IPS-18a (cell line): ENCODE data around the gene PTPRN2.

ENCODE experiments used
- H3K27ac ChIP-seq: one replicate; pipeline ENCODE4 v1.5.1; 2013; ENCODE audit warnings: low read length
- H3K27me3 ChIP-seq: one replicate; pipeline ENCODE4 v1.6.1; 2013; ENCODE audit warnings: mild to moderate bottlenecking, low read length; ENCODE audit not compliant: control insufficient read depth, insufficient read depth
- H3K36me3 ChIP-seq: one replicate; pipeline ENCODE4 v1.6.1; 2013; ENCODE audit warnings: low read depth, low read length; ENCODE audit not compliant: control insufficient read depth
- H3K4me1 ChIP-seq: one replicate; pipeline ENCODE4 v1.6.1; 2013; ENCODE audit warnings: low read depth, low read length; ENCODE audit not compliant: control insufficient read depth
- H3K4me3 ChIP-seq: one replicate; pipeline ENCODE4 v1.5.1; 2013; ENCODE audit warnings: low read length
- H3K9ac ChIP-seq: one replicate; pipeline ENCODE4 v1.6.1; 2013; ENCODE audit warnings: mild to moderate bottlenecking, low read length, moderate library complexity
- H3K9me3 ChIP-seq: one replicate; pipeline ENCODE4 v1.6.1; 2013; ENCODE audit warnings: low read depth, low read length; ENCODE audit not compliant: control insufficient read depth

The PTPRN2 gene

DNA sequence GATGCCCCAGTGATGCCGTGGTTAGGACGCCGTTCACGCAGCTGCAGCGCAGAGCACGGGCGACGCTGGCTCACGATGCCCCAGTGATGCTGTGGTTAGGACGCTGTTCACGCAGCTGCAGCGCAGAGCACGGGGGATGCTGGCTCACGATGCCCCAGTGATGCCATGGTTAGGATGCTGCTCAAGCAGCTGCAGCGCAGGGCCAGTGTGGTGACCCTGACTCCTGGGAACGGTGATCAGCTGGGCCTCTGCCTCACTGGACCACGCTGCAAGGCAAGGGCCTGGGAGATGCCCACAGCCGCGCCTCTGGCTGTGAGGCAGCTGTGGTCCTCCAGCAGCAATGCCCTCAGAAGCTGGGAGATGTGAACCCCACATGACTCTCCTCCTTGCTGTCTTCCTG, 970.2 kb downstream of the PTPRN2 start:
- no peaks in the 10 kb centered on the region for H3K27me3 ChIP-seq
- H3K27ac ChIP-seq: no peak overlapping the region

DNA sequence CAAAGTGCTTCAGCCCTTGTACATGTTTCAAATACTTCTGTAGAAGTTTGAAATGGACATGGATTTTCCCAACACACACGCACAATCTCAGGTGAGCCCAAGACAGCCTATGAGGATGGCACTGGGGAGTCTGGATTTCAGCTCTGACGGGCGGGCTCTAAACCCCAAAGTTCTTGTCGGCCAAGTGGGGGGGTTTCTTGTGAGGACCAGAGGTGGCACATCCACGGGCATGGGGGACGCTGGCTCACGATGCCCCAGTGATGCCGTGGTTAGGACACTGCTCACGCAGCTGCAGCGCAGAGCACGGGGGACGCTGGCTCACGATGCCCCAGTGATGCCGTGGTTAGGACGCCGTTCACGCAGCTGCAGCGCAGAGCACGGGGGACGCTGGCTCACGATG, 970.7 kb downstream of the PTPRN2 start:
- H3K27me3 ChIP-seq: no peaks in the 10 kb centered on the region

More for the DNA sequence above, 970.2 kb downstream of the PTPRN2 start:
- no peaks in the 10 kb centered on the region for H3K9me3 ChIP-seq
- no peaks in the 10 kb centered on the region for H3K4me1 ChIP-seq
- H3K4me3 ChIP-seq: no peak overlapping the region
- H3K36me3 ChIP-seq: no peaks in the 10 kb centered on the region
- no peak overlapping the region for H3K9ac ChIP-seq

DNA sequence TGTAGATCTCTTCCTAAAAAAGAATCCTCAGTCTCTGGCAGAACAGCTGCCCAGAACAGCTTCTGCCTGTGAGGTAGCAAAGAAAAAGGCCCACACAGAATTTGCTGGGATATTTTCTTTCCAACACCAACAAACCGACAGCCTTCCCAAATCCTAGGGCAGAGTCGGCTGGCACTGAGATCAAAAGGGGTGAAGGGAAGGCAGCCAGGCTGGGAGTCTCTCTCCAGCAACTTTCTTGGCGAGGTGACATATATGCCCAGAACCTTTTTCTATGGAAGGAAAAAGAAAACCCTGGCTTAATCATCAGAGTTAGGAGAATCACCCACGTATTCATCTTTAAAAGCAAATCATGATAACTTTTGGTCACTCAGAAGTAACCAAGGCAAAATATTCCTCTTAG, 971.2 kb downstream of the PTPRN2 start:
- Histone ChIP-seq H3K36me3 (no peaks in the 10 kb centered on the region), H3K9ac (no peak overlapping the region), H3K27ac (no peak overlapping the region), H3K4me3 (no peak overlapping the region), H3K27me3 (no peaks in the 10 kb centered on the region), H3K9me3 (no peaks in the 10 kb centered on the region), H3K4me1 (no peaks in the 10 kb centered on the region)

More for the DNA sequence above, 970.7 kb downstream of the PTPRN2 start:
- Histone ChIP-seq H3K4me3 (no peak overlapping the region), H3K9me3 (no peaks in the 10 kb centered on the region), H3K27ac (no peak overlapping the region), H3K4me1 (no peaks in the 10 kb centered on the region), H3K36me3 (no peaks in the 10 kb centered on the region), H3K9ac (no peak overlapping the region)

DNA sequence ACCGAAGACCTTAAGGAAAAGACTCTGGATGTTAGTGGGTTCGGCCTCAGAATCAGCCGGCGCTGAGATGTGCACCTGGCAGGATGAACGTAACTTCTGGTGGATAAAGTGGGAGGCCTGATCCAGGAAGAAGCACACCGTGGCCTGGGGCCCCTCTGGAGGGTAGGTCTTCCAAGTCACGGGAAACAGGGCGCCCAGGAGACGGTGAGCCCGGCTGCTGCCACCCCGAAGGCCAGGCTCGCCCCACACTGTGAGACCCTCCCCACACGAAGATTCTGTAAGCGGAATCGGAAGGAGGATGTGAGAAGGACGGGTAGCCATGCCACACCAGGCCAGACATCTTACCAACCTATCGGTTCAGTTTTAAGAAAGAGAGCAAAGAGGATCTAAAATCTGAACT, 971.8 kb downstream of the PTPRN2 start:
- H3K27ac ChIP-seq: no peak overlapping the region
- H3K9ac ChIP-seq: no peak overlapping the region
- no peaks in the 10 kb centered on the region for H3K4me1 ChIP-seq
- H3K36me3 ChIP-seq: no peaks in the 10 kb centered on the region
- H3K9me3 ChIP-seq: no peaks in the 10 kb centered on the region
- no peaks in the 10 kb centered on the region for H3K27me3 ChIP-seq
- H3K4me3 ChIP-seq: no peak overlapping the region

DNA sequence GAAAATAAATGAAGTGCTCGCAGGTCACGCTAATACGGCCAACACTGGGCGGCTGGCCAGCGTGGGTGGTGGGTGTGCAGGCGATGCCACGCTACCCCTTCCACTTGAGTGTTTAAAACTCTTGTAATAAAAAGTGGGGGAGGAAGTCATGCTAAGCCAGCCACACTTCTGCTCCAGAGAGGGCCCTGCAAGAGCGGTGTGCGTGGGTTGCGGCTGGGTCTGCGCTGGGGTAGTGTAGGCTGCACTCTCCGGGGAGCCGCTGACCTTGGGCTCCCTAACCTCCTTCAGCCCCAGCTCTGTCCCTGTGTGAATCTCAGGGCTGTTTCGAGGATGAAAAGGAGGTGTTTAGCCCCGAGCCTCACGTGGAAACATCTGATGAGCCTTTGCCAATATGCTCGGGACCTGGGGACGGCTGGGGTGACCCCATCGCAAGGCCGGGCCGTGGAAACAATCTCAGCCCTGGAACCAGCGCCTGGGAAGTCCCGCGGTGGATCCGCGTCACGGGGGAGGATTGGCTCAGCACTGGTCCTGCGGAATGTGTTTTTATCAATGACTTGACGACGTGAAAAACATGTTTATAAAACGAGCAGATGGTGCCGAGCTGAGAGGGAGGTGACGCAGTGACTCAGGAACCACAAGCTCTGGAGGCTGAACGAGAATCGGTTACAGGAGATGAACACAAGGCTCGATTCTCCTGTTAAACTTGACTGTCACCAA, 972.4 kb downstream of the PTPRN2 start:
- Histone ChIP-seq H3K9ac (no peak overlapping the region), H3K27me3 (no peaks in the 10 kb centered on the region), H3K4me1 (no peaks in the 10 kb centered on the region), H3K4me3 (no peak overlapping the region), H3K9me3 (no peaks in the 10 kb centered on the region), H3K36me3 (no peaks in the 10 kb centered on the region), H3K27ac (no peak overlapping the region)

DNA sequence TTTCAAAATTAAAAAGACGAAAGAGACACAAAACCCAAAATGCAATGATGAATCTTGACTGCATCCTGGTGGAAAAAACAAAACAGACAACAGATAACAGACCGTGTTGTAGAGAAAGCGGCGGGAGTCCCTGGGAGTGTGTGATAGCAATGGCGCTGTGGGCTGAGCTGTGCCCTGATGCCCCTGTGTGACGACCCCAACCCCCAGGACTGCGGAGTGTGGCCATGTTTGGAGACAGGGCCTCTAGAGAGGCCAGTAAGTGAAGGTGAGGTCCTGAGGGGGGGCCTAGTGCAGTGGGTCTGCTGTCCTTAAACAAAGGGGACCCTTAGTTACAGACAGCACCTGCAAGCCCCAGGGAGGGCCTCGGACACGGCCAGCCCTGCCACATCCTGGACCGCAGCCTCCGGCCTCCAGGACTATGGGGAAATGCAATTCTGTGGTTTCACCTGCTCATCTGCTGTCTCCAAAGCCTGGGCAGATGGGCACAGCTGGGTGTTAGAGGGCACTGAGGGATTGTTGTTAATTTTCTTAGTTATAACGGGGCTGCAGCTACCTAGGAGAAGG, 973.1 kb downstream of the PTPRN2 start:
- Histone ChIP-seq H3K27ac (no peak overlapping the region), H3K27me3 (no peaks in the 10 kb centered on the region), H3K4me1 (no peaks in the 10 kb centered on the region), H3K9ac (no peak overlapping the region), H3K4me3 (no peak overlapping the region), H3K9me3 (no peaks in the 10 kb centered on the region), H3K36me3 (no peaks in the 10 kb centered on the region)

DNA sequence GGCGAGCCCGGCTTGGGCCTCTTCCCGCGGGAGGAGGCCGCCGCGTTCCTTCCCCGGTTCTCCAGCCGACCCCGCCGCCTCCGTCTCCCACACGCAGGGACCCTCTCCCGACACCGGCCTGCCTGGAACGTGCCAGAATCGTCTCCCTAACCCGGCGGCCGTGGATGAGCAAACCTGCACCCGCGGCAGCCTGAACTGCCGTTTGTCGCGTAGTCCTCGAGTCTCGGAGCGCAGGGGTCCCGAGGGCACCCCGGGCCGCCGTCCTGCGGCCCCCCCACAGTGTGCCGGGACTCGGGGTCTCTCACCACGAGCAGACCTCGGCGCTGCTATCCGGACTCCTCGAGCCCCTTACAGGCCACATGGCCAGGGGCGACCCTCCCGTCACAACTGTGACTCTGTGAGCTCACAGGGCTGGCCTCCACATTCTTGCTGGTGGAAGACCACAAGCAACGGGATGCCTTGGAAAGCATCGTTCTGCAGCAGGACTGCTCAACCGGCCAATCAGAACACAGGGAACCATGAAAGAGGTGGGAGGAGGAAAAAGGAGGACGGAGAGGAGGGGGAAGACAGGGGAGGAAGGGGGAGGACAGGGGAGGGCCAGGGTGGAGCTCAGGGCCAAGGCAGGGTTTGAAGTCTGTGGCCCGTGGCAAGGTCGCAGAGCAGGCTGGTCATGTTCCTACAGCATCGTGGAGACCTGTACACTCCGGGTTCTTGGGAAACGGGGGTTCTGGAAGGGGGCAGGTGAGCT, 973.9 kb downstream of the PTPRN2 start:
- H3K4me3 ChIP-seq: no peak overlapping the region

DNA sequence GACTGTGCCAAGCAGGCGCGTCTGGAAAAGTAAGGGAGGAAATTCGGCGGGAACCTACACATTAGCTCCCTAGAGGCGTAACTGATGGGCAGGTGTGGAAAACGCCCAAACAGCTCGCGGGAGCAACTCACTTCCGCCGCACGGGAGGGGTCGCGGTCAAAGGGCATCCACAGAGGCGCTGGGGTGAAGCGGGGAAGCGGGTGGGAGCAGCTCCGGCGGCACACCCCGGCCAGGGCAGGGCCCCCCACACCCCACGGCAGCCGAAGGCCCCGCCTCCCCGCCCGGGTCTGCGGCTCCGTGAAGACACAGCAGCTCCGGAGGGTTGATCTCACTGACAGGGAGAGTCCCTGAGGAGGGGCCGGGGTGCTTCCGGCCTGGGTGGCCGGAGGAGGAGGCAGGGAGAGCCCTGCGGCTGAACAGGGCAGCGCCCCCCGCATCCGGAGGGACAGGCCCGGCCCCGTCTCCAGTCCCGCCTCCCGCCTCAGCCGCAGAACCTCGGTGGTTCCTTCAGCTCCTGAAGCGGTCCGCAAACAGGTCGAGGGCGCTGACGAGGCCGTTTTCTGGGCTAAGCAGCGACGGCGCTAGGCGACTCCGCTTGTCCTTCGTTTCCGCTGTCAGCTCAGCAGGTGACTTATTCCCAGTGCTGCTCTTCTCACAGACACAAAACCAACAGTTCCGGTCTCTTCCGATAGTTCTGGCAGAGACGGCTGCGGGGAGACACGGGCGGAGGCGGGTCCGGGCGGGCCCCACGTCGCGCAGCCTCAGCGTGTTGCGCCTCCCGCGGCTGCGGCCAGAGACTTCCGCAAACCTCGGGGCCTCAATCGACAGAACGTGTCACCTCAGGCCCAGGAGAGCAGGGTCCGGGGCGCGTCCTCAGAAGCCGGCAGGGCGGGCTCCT, 974.7 kb downstream of the PTPRN2 start:
- Histone ChIP-seq H3K4me1 (no peaks in the 10 kb centered on the region), H3K4me3 (no peak overlapping the region), H3K36me3 (no peaks in the 10 kb centered on the region), H3K27ac (no peak overlapping the region), H3K27me3 (no peaks in the 10 kb centered on the region), H3K9ac (no peak overlapping the region), H3K9me3 (no peaks in the 10 kb centered on the region)

More for the DNA sequence above, 973.9 kb downstream of the PTPRN2 start:
- Histone ChIP-seq H3K9ac (no peak overlapping the region), H3K9me3 (no peaks in the 10 kb centered on the region), H3K27ac (no peak overlapping the region), H3K27me3 (no peaks in the 10 kb centered on the region), H3K36me3 (no peaks in the 10 kb centered on the region), H3K4me1 (no peaks in the 10 kb centered on the region)

DNA sequence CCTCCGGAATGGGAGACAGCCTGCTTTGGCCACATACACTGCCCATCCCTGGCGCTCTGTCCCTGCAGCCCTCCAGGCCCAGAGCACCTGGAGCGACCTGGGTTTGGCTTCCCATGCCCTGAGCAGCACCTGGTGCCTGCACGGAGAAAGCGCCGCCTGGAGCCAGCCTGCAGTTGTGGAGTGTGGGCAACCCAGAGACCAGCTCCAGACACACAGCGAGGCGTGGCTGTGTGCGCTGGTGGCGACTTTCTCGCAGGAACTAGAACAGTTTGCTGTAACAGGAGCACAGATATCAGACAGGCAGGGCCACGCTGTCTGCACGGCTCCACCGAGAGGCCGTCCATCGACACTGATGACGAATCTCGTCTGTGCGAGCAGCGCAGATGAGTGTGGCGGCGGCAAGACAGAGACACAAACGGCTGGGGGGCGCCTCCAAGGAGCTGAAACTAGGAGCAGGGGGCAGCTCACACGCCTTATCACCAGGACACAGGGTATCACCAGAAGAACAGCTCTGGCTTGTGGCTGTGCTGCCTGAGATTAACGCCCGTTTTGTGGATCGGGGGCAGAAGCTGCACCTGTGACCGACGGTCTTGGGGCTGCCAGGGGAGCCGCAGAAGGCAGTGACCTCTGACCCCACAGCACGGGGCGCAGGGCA, 975.5 kb downstream of the PTPRN2 start:
- no peaks in the 10 kb centered on the region for H3K4me1 ChIP-seq
- no peaks in the 10 kb centered on the region for H3K27me3 ChIP-seq
- no peaks in the 10 kb centered on the region for H3K9me3 ChIP-seq
- no peak overlapping the region for H3K27ac ChIP-seq
- no peak overlapping the region for H3K9ac ChIP-seq
- H3K4me3 ChIP-seq: no peak overlapping the region
- H3K36me3 ChIP-seq: no peaks in the 10 kb centered on the region

DNA sequence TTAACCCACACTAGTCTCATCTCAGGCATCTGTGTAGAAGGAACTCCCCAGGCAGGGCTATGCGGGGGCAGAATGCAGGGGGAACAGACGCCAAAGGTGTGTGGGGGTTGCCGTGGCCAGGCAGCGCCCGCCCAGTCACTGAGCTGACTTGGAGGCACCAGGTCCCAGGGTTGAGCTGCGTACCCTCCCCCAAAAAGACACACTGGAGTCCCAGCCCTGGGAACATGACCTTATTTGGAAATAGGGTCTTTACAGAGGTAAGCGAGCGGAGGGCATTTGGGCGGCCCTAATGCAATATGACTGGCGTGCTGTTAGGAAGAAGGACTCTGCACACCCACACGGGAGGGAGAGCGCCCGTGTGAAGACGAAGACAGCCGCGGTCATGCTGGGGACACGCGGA, 976.3 kb downstream of the PTPRN2 start:
- Histone ChIP-seq H3K27ac (no peak overlapping the region), H3K9me3 (no peaks in the 10 kb centered on the region), H3K4me1 (no peaks in the 10 kb centered on the region), H3K27me3 (peaks cover 5% of the 10 kb centered on the region), H3K9ac (no peak overlapping the region), H3K36me3 (no peaks in the 10 kb centered on the region), H3K4me3 (no peak overlapping the region)
